Jurkat, Clone E6-1 (cell line): ENCODE data around the gene PERP.
"Not testable (repeated sequence)": the region's sequence is repeated elsewhere in the genome, so short reads cannot be mapped to it uniquely, and the experiment has no call there.

Experiments
- DNase-seq: peaks from one replicate; pipeline ENCODE4 v3.0.0-alpha.2; 2011; ENCODE audit warnings: low read depth, low spot score
- H3K4me3 ChIP-seq: 2 replicates; pipeline ENCODE4 v1.5.1; 2011; ENCODE audit warnings: mild to moderate bottlenecking, low read length, control low read depth, moderate library complexity

PERP gene

GRCh38 chr6:138079556-138079955 is 27.7 kb downstream of the PERP start:
- DNase-seq, H3K4me3 ChIP-seq: not testable (repeated sequence)

DNA sequence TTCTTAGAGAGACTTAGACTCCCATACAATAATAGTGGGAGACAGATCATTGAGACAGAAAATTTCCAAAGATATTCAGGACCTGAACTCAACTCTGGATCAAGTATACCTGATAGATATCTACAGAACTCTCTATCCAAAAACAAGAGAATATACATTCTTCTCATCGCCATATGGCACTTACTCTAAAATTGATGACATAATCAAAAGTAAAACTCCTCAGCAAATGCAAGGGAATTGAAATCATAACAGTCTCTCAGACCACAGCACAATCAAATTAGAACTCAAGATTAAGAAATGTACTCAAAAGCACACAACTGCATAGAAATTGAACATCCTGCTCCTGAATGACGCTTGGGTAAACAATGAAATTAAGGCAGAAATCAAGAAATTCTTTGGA is 28.7 kb downstream of the PERP start:
- no peak for DNase-seq
- H3K4me3 ChIP-seq = no peak overlapping the region

GRCh38 chr6:138073264-138073663 is 34.0 kb downstream of the PERP start:
- no peak for DNase-seq
- no peak overlapping the region for H3K4me3 ChIP-seq

DNA sequence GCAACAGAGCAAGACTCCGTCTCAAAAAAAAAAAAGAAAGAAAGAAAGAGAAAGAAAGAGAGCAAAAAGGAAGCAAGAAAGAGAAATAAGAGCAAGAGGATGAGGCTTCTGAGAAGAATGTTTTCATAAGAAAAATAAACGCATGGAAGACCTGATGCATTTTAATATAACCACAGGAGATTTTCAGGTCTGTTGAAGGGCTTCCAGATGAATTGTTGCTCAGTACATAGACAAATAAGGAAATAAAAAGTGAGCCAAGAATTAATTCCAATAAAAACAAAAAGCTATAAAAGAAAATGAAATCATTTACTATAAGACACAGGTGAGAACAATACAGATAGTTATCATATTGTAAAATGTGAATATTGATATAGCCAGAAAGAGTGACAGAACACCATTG is 43.5 kb downstream of the PERP start:
- no peak overlapping the region for H3K4me3 ChIP-seq
- no peak for DNase-seq

- DNase-seq = no peak
- H3K4me3 ChIP-seq = no peak overlapping the region
Observed at GRCh38 chr6:138054982-138055381, 52.2 kb downstream of the PERP start.

- DNase-seq = no peak
- no peak overlapping the region for H3K4me3 ChIP-seq
Observed at GRCh38 chr6:138052783-138053182, 54.4 kb downstream of the PERP start.

GRCh38 chr6:138044972-138045371 is 62.2 kb downstream of the PERP start:
- no peak for DNase-seq
- H3K4me3 ChIP-seq = no peak overlapping the region

GRCh38 chr6:138044458-138044857 is 62.8 kb downstream of the PERP start:
- no peak overlapping the region for H3K4me3 ChIP-seq
- no peak for DNase-seq
